ENCODE data around the gene NMD3.
"Not testable (repeated sequence)": the region's sequence is repeated elsewhere in the genome, so short reads cannot be mapped to it uniquely, and the experiment has no call there.

Gene NMD3

GRCh38 chr3:161275919-161276318 lies 54.8 kb downstream of the NMD3 start:
- no peak for DNase-seq (ENCODE audit: low read depth in 2 of 2)

- DNase-seq (ENCODE audit: low read depth in 2 of 2): not testable (repeated sequence)
Measured at GRCh38 chr3:161282387-161282786, 61.3 kb downstream of the NMD3 start.

- no peak for DNase-seq (ENCODE audit: low read depth in 2 of 2)
Measured at GRCh38 chr3:161284989-161285388, 63.9 kb downstream of the NMD3 start.

GRCh38 chr3:161289174-161289573 lies 68.1 kb downstream of the NMD3 start:
- DNase-seq (ENCODE audit: low read depth in 2 of 2): no peak

- no peak for DNase-seq (ENCODE audit: low read depth in 2 of 2)
Measured at GRCh38 chr3:161291191-161291901, 70.2 kb downstream of the NMD3 start.

GRCh38 chr3:161293381-161293780 lies 72.3 kb downstream of the NMD3 start:
- DNase-seq (ENCODE audit: low read depth in 2 of 2): no peak

- DNase-seq (ENCODE audit: low read depth in 2 of 2): no peak
Measured at GRCh38 chr3:161295325-161295724, 74.2 kb downstream of the NMD3 start.

GRCh38 chr3:161296814-161297213 lies 75.7 kb downstream of the NMD3 start:
- DNase-seq (ENCODE audit: low read depth in 2 of 2): no peak

Measured in fibroblast of skin of left biceps (primary cell).